HL-60 (cell line): Measurements from ENCODE around the gene SCYL3.

Experiments used
- GABPA ChIP-seq: IDR thresholded peaks from 2 replicates; pipeline ENCODE4 v1.6.1; 2012; ENCODE audit warnings: low read depth
- SPI1 ChIP-seq: IDR thresholded peaks from 2 replicates; pipeline ENCODE4 v1.6.1; 2012; ENCODE audit warnings: low read depth, mild to moderate bottlenecking, borderline replicate concordance
- TF ChIP-seq, protein P1 (sequence below): IDR thresholded peaks from one replicate; pipeline ENCODE4 v1.5.1; 2011; ENCODE audit warnings: low read length, control low read depth, inconsistent platforms; ENCODE audit not compliant: insufficient read depth
- TF ChIP-seq, protein P2 (sequence below): IDR thresholded peaks from 2 replicates; pipeline ENCODE4 v1.6.1; 2012; ENCODE audit warnings: low read depth; ENCODE audit not compliant: insufficient replicate concordance

DNA sequence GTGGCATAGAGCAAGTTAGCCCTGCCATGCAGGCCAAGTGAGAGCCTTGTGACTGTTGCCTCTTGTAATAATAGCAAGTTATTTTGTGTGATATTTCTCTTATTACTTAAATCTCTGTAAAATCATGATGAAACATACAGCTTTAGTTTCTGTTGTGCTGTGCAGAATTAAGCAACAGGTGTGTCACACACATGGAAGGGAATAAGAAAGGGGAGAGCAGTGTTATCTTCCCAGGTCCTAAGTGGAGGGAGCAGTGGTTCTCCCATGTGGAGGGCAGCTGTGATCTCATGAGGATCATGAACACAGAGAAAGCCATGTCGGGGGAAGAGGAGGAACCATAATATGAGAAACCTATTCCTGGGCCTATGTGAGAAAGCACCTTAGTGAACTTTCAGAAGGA lies 25.2 kb upstream of the SCYL3 start:
- TF ChIP-seq, protein P1, sequence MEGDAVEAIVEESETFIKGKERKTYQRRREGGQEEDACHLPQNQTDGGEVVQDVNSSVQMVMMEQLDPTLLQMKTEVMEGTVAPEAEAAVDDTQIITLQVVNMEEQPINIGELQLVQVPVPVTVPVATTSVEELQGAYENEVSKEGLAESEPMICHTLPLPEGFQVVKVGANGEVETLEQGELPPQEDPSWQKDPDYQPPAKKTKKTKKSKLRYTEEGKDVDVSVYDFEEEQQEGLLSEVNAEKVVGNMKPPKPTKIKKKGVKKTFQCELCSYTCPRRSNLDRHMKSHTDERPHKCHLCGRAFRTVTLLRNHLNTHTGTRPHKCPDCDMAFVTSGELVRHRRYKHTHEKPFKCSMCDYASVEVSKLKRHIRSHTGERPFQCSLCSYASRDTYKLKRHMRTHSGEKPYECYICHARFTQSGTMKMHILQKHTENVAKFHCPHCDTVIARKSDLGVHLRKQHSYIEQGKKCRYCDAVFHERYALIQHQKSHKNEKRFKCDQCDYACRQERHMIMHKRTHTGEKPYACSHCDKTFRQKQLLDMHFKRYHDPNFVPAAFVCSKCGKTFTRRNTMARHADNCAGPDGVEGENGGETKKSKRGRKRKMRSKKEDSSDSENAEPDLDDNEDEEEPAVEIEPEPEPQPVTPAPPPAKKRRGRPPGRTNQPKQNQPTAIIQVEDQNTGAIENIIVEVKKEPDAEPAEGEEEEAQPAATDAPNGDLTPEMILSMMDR, result no peak
- TF ChIP-seq SPI1 (no peak), GABPA (no peak)
- TF ChIP-seq, protein P2, sequence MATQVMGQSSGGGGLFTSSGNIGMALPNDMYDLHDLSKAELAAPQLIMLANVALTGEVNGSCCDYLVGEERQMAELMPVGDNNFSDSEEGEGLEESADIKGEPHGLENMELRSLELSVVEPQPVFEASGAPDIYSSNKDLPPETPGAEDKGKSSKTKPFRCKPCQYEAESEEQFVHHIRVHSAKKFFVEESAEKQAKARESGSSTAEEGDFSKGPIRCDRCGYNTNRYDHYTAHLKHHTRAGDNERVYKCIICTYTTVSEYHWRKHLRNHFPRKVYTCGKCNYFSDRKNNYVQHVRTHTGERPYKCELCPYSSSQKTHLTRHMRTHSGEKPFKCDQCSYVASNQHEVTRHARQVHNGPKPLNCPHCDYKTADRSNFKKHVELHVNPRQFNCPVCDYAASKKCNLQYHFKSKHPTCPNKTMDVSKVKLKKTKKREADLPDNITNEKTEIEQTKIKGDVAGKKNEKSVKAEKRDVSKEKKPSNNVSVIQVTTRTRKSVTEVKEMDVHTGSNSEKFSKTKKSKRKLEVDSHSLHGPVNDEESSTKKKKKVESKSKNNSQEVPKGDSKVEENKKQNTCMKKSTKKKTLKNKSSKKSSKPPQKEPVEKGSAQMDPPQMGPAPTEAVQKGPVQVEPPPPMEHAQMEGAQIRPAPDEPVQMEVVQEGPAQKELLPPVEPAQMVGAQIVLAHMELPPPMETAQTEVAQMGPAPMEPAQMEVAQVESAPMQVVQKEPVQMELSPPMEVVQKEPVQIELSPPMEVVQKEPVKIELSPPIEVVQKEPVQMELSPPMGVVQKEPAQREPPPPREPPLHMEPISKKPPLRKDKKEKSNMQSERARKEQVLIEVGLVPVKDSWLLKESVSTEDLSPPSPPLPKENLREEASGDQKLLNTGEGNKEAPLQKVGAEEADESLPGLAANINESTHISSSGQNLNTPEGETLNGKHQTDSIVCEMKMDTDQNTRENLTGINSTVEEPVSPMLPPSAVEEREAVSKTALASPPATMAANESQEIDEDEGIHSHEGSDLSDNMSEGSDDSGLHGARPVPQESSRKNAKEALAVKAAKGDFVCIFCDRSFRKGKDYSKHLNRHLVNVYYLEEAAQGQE, result no peak
